GM21423 (cell line): Measurements from ENCODE around the gene GUK1.

Experiments used
- ATAC-seq: cut with Tn5 transposase; IDR thresholded peaks from one replicate; pipeline ENCODE4 v1.9.1; 2021; ENCODE audit warnings: mild to moderate bottlenecking, moderate library complexity; ENCODE audit not compliant: unreplicated experiment

The GUK1 gene

DNA sequence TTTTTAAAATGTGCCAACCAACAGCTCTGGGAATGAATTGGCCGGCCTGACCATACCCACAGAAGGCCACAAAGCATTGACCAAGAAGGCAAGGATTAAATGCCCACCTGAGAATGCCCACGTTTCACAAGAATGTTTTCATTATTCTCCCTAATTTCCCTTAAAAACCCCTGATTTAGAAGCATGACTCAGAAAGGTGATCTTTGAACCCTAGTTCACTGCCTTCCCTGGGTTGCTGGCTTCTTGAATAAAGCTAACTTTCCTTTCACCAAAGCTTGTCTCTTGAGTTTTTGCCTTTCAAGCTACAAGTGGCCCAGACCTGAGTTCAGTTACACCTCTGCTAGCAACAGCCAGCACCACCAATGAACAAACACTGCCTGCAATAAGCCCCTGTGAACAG, 16.6 kb upstream of the GUK1 start:
- ATAC-seq = no peak

DNA sequence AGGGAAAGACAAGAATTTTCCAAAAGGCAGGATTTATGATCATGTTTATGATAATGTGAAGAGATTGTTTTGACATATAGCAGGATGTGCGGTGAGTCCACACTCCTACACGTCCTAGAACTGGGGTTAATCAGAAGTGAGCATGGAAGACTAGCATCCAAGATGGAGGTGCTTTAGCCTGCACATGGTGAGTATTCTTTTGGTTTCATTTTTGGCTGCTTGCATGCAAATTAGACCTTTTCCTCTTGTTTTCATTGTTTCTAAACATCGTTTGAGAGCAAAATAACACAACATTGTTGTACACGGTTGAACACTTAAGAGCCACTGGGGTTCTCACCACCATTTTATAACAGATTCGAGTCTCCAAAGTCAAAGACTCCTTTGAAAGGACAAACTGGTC, 14.9 kb upstream of the GUK1 start:
- ATAC-seq = no peak

DNA sequence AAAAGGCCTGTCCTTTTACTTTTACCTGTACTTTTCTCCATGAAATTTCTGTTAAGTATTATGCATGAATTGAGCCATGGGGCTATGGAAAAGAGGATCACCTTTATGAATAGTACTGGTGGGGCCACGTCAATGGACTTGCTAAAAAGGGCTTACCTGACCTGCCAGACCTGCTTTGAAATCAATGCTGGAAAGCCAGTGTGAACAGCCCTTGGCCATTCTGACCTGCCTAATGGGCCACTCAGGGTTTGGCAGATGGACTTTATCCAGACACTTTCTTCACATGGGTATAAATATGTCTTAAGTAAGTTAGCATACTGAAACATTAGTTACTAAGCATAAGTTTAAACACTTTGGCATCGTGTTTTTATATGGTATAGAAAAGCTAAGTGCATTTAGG, 8.3 kb upstream of the GUK1 start:
- ATAC-seq = no peak

DNA sequence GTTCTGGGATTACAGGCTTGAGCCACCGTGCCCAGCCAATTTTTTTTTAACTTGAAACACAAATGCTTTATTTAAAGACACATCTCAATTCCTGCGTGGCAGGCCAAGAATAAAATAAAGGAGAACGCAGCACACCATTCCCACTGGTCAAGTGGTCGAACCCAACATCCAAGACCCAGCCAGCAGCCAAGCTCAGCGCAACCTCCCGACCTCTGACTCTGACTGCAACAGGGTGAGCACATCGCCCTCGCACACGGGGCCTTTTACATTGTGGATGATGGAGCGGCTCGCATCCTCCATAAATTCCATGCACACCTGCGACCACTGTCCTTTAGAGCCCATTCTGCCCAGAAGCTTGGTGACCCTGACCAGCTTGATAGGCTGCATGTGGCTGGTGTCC, 5.5 kb upstream of the GUK1 start:
- no peak for ATAC-seq

DNA sequence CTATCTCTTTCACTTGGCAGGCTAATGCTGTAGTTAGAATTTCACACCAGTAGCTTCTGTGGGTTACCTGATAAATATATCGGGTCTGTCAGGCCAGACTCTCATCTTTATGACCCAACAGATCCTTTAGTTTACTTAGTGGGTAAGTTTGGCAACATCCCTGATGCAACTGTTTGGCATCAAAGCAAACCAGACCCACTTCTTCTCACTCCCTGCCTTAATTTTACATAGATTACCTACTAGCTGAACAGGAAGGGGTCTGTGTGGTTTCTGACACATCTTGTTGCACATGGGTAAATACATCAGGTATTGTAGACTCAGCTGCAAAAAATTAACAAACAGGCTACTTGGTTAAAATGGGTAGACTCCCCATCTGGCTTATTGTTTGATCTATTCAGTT, 3.2 kb upstream of the GUK1 start:
- ATAC-seq = no peak

DNA sequence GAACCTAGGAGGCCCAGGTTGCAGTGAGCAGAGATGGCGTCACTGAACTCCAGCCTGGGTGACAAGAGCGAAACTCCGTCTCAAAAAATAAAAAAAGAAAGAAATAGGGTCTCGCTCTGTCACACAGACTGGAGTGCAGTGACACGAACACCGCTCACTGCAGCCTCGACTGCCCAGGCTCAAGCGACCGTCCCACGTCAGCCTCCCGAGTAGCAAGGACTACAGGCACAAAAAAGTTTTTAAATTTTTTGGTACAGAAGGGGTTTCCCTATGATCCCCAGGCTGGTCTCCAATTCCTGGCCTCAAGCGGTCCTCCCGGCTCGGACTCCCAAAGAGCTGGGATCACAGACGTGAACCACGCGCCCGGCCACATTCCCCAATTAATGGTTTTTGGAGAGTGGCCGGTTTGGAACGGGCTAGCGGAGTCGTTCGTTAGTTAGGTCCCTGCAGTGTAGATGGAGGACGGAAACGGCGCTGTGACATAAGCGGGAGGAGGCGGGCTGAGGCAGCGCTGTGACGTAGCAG, 611 bp upstream of the GUK1 start:
- no peak for ATAC-seq

DNA sequence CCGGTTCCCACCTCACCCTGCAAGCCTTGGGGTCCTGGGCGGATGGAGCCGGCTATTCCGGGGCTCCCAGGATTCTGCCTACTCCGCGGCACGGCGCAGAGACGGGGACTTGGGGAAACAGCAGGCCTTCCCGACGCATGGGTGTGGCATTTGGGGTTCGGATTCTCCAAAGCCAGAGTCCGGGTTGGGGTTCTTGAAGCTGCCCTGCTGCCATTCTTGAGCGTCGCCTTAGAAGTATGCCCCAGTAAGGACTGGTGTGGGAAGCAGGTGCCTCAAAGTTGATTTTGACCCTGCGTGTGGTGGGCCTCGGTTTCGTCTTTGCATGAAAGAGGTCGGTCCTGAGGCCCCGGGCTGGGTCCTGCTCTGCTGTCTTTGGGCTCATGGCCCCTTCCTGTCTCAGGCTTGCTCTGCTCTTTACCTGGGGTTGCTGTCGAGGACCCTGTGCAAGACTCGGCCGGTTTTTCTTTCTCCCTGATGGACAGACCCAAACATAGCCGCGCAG, 696 bp downstream of the GUK1 start:
- no peak for ATAC-seq

DNA sequence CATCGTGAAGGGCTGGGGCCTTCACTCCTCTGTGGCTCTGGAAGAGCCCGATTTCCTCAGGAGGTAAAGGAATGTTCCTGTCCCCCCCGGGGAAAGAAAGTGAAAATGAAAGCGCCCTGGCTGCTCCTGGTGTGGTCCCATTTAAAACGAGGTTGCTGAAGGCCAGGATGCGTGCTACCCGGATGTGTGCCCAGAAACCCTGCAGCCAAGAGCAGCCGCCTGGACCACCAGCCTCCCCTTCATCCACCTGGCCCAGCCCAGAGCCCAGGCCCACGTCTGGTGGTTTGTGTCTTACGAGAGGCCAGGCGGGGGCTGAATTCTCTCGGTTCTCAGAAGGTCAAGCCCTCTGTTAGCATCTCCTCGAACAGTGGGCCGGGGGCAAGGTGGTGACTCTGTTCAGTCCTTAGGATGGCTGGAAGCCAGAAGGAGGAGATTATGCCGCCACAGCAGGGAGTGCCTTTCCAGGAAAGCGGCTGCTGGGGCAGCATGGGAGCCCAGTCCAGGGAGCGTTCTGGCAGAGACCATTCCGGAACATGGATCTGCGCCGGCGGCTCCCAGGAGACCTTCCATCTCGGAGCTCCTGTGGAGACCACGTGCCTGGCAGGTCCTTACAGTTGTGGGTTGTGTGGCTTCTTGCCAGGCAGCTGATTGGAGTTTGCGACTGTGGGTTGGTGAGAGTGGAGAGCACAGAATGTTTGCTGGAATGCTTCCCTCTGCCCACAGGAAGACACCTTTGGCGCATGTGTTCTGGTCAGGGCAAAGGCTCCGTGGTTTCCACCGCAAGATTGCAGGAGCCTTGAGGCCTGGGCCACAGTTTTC, 1.4 kb downstream of the GUK1 start:
- ATAC-seq = no peak

DNA sequence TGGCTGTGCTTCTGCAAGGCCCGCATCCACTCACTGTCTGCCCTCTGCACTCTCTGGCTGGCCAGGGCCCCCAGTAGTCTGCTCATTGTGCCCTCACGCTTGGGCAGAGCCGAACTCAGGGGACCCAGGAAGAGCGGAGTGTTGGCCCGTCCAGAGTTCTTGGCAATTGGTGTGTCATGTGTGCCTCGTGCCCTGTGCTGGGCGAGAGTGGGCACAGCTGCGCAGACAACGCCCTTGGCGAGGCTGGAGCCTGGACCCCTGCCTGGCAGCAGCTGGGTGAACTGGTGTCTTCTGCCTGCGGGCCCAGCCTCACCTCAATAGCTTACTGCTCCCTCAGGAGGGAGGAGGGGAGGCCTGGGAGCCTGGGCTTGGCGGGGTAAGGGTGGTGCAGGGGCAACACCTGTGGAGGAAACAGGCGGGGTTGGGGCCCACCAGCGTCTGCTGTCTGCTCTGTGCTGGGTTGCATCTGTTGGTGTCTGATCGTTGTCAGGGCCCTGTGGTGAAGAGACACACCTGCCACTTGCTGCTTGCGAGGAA, 2.1 kb downstream of the GUK1 start:
- no peak for ATAC-seq

DNA sequence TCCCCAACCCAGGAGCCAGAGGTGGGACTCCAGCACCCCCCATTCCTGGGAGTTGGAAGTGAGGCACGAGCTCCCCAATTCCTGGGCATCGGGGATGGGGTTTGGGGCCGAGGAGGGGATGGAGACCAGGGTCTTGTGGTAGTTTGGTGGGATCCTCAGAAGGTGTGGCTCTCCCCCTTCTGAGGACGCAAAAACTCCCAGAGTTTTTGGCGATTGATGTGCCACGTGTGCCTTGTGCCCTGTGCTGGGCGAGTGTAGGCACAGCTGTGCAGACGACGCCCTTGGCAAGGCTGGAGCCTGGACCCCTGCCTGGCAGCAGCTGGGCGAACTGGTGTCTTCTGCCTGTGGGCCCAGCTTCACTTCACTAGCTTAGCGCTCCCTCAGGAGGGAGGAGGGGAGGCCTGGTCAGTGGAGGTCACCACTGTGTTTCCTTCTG, 2.6 kb downstream of the GUK1 start:
- no peak for ATAC-seq

DNA sequence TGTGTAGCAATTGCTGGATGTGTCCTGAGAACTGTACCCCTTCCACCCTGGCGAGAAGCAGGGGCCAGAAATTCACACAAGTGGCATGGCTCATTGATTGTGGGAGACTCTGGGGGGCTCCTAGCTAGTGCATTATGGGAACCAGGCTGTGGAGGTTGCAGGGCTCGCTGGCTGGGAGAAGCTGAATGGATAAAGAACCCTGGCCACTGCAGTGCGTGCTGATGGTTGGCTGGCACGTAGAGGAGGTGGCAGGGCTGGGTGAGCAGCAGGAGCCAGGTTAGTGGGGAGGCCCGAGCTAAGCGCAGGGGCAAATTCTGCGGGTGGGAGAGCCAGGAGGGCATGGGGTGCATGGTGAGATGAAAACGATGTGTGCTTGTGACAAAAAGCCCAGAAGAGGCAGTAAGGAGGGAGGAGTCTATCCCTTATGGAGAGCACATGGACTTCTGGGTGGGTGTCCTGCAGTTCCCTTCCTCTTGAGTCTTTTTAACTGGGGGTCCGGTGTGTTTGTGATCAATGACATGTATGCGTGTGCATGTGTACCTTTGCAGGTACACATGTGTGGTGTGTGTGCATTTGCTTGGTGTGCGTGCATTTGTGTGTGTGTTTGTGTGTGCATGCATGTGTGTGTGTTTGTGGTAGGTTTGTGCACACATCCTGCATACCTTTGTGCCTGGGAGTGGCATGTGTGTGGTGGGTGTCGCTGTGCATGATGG, 3.6 kb downstream of the GUK1 start:
- ATAC-seq = no peak

DNA sequence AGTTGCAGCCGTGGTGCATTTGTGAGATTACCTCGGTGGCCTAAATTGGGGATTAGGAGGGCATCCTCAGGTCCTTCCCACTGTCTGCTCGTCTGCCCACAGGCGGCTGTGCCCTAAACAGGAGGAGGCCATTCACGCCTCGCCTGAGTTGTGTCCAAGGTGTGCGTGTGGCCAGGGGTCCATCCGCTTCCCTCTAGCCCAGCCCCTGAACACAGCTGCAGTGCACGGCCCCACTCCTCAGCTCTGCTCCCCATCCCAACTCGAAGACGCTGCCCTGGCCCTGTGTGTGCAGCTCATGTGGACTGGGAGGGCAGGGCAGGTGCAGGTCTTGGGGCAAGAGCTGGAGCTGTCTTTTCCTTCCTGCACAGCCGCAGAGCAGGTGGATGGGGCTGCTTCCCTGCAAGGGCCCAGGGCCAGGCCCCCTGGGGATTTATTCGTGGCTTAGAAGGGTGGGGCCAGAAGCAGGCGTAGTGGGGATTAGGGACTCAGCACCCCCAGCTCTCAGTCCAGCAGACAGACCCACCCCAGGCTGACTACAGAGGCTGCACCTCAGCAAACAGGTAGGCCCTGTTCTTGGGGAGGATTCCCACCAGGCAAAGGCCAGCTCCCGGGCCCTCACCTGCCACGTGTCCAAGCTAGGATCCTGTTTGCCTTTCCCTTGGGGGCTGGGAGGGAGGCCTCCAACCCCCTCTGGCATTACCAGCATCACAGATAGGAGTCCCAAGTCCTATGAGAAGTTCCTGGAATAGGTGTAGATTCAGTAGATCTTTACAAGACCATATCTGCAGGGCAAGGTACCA, 4.3 kb downstream of the GUK1 start:
- no peak for ATAC-seq

DNA sequence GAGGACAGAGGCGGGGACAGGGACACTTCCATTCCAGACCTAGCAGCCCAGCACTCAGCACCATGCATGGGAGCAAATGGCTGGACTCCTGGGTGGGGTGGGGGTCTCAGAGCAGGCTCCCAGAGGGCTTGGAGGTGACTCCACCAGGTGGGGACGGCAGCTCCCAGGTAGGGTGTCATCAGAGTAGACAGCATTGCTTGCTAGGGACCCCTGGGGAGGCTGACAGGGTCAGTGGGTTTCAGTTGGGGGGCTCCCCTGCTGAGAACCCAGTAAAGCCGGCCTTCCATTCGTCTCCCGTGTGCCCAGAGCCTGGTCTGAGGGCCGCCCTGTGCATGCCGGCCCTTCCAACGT, 4.9 kb downstream of the GUK1 start:
- no peak for ATAC-seq

DNA sequence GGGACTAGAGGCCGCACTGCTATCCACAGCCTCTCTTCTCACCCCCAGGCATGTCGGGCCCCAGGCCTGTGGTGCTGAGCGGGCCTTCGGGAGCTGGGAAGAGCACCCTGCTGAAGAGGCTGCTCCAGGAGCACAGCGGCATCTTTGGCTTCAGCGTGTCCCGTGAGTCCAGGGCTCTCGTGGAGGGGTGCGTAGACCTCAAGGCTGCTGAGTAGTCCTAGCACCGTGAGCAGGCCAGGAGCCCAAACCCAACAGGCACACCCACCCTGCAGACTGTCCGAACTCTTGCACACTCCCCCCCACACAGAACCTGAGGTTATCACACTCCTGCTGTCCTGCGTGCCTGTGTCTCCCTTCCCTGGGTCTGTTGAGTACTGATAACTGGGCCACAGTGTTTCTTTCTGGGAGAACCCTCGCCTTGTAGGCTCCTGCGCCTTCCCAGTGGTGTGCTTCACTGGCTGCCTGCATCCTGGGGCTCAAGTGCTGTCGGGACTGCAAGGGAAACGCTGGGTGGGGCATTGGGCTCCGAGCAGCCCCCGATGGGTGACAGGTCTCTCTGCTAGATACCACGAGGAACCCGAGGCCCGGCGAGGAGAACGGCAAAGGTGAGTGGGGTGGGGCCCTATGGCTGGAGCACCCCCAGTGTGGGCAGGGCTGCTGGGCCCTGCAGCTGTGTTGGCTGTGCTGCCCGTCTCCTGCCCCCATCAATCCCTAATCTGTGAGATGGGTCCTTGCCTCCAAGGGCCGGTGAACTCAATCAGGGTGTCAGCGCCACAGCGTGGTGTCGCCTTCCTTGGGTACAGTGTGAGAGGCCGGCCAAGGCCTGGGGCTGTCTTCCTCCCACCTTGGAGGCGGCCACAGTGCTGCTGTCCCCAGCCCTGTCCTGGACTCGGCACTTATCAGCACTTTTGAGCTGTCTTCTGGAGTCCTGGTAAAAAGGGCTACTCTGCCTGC, 5.7 kb downstream of the GUK1 start:
- ATAC-seq = no peak

DNA sequence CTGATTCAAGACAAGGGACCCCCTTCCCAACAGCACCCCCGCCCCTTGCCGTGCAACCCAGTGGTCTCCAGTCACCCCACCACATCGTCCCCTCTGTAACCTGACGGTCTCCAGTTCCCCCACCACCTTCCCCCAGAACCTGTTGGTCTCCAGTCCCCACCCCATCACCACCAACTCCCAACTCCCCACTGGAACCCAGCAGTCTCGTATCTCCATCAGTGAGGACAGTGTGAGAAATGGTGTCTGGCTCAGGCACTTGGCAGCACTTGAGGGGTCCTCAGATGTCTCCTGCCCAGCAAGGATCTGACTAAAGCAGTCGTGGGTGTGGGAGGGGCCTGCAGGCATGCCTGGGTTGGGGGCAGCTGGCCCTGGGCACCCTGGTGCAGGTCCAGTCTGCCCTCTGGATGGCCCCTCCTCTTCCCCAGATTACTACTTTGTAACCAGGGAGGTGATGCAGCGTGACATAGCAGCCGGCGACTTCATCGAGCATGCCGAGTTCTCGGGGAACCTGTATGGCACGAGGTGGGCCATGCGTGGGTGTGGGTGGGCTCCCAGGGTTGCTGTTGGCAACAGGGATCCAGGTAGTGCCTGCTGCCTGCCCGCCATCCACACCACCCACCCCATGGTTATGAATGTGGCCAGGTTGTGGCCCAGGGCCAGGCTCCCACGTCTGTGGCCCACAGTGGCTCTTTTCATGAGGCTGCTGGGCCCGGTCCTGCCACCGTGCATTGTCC, 6.5 kb downstream of the GUK1 start:
- ATAC-seq = no peak

DNA sequence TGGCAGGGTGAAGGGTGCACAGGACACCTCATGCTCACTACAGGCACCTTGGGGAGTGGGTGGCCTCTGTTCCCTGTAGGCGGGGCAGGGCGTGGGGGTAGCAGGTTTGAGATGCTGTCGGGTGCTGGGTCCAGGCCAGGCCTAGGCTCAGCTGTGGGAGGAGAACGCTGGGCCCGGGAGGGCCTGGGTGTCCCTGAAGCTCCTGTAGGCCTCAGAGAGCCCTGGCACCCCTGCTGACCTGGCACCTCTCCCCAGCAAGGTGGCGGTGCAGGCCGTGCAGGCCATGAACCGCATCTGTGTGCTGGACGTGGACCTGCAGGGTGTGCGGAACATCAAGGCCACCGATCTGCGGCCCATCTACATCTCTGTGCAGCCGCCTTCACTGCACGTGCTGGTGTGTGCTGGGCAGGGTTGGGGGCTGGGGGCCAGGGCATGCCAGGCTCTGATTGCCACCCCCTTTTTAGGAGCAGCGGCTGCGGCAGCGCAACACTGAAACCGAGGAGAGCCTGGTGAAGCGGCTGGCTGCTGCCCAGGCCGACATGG, 7.1 kb downstream of the GUK1 start:
- ATAC-seq = no peak

DNA sequence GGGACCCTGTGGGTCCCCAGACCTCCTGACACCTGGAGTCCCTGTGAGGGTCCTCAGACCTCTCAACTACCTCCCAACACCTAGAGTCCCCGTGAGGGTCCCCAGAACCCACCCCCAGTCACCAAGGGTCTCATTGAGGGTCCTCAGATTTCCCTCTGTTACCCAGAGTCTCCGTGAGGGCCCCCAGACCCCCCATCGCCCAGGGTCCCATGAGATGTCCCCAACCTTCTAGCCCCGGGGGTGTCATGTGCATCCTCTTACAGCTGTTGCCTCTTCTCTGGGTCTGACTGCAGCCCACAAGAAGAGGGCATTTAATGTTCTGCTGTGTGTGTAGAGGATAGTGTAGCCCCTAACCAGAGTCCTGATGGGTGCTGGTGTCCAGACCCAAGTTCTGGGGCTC, 7.7 kb downstream of the GUK1 start:
- ATAC-seq = no peak

DNA sequence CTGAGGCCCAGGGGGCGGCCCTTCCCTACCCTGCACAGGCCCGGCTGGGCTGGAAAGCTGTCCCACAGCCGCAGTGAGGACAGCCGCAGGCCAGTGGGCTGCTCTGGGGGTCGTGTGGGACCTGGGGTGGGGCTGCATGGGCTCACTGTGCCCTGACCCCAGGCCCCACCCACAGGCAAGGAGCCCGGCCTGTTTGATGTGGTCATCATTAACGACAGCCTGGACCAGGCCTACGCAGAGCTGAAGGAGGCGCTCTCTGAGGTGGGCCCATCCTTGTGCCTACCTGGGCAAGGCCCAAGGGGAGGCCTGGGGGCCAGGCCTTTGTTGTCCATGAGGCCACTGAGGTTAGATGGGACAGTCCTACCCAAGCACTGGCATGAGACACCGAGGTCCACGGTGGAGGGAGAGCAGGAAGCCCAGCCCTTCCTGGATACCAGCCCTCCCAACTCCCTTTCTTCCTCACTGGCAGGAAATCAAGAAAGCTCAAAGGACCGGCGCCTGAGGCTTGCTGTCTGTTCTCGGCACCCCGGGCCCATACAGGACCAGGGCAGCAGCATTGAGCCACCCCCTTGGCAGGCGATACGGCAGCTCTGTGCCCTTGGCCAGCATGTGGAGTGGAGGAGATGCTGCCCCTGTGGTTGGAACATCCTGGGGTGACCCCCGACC, 8.2 kb downstream of the GUK1 start:
- no peak for ATAC-seq
